Measurements from ENCODE around the gene DEPDC1B.
"Not testable (repeated sequence)": the region's sequence is repeated elsewhere in the genome, so short reads cannot be mapped to it uniquely, and the experiment has no call there.

Gene DEPDC1B

GRCh38 chr5:60719329-60719728, 19.4 kb upstream of the DEPDC1B start:
- no peak overlapping the region for H3K4me3 ChIP-seq (ENCODE audit: low read depth in 1 of 2, low read length in 2 of 2)
- H3K36me3 ChIP-seq (ENCODE audit: control insufficient read depth in 1 of 2, insufficient read depth in 2 of 2, low read length in 2 of 2), result no peaks in the 10 kb centered on the region
- H3K27ac ChIP-seq (ENCODE audit: low read length), result no peak overlapping the region
- no peaks in the 10 kb centered on the region for H3K9me3 ChIP-seq (ENCODE audit: control insufficient read depth in 1 of 2, low read length in 2 of 2)
- H3K27me3 ChIP-seq (ENCODE audit: low read depth, low read length), result no peaks in the 10 kb centered on the region
- H3K4me1 ChIP-seq (ENCODE audit: control insufficient read depth in 1 of 2, insufficient read depth in 2 of 2, low read length in 2 of 2), result no peaks in the 10 kb centered on the region

- Histone ChIP-seq H3K36me3 (ENCODE audit: control insufficient read depth in 1 of 2, insufficient read depth in 2 of 2, low read length in 2 of 2) (no peaks in the 10 kb centered on the region), H3K27ac (ENCODE audit: low read length) (no peak overlapping the region), H3K4me3 (ENCODE audit: low read depth in 1 of 2, low read length in 2 of 2) (no peak overlapping the region), H3K9me3 (ENCODE audit: control insufficient read depth in 1 of 2, low read length in 2 of 2) (no peaks in the 10 kb centered on the region), H3K27me3 (ENCODE audit: low read depth, low read length) (no peaks in the 10 kb centered on the region), H3K4me1 (ENCODE audit: control insufficient read depth in 1 of 2, insufficient read depth in 2 of 2, low read length in 2 of 2) (no peaks in the 10 kb centered on the region)
These were observed 18.4 kb upstream of the DEPDC1B start for GRCh38 chr5:60718166-60718892.

DNA sequence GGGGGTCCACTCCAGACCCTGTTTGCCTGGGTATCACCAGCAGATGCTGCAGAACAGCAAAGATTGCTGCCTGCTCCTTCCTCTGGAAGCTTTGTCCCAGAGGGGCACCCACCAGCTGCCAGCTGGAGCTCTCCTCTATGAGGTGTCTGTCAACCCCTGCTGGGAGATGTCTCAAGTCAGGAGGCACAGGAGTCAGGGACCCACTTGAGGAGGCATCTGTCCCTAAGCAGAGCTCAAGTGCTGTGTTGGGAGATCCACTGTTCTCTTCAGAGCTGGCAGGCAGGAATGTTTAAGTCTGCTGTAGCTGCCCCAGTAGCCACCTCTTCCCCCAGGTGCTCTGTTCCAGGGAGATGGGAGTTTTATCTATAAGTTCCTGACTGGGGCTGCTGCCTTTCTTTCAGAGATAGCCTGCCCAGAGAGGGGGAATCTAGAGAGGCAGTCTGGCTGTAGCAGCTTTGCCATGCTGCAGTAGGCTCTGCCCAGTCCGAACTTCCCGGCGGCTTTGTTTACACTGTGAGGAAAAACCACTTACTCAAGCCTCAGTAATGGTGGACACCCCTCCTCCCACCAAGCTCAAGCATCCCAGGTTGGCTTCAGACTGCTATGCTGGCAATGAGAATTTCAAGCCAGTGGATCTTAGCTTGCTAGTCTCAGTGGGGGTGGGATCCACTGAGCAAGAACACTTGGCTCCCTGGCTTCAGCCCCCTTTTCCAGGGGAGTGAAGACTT, 15.4 kb upstream of the DEPDC1B start:
- H3K36me3 ChIP-seq (ENCODE audit: control insufficient read depth in 1 of 2, insufficient read depth in 2 of 2, low read length in 2 of 2); H3K27ac ChIP-seq (ENCODE audit: low read length); H3K4me3 ChIP-seq (ENCODE audit: low read depth in 1 of 2, low read length in 2 of 2); H3K4me1 ChIP-seq (ENCODE audit: control insufficient read depth in 1 of 2, insufficient read depth in 2 of 2, low read length in 2 of 2); H3K27me3 ChIP-seq (ENCODE audit: low read depth, low read length); H3K9me3 ChIP-seq (ENCODE audit: control insufficient read depth in 1 of 2, low read length in 2 of 2): not testable (repeated sequence)

DNA sequence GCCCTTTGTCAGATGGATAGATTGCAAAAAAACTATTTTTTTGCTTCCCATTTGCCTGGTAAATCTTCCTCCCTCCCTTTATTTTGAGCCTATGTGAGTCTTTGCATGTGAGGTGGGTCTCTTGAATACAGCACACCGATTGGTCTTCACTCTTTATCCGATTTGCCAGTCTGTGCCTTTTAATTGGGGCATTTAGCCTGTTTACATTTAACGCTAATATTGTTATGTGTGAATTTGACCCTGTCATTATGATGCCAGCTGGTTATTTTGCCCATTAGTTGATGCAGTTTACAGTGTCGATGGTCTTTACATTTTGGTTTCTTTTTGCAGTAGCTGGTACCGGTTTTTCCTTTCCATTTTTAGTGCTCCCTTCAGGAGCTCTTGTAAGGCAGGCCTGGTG, 13.0 kb upstream of the DEPDC1B start:
- no peaks in the 10 kb centered on the region for H3K4me1 ChIP-seq (ENCODE audit: control insufficient read depth in 1 of 2, insufficient read depth in 2 of 2, low read length in 2 of 2)
- H3K27me3 ChIP-seq (ENCODE audit: low read depth, low read length), result no peaks in the 10 kb centered on the region
- no peaks in the 10 kb centered on the region for H3K36me3 ChIP-seq (ENCODE audit: control insufficient read depth in 1 of 2, insufficient read depth in 2 of 2, low read length in 2 of 2)
- H3K9me3 ChIP-seq (ENCODE audit: control insufficient read depth in 1 of 2, low read length in 2 of 2), result no peaks in the 10 kb centered on the region
- H3K27ac ChIP-seq (ENCODE audit: low read length), result no peak overlapping the region
- no peak overlapping the region for H3K4me3 ChIP-seq (ENCODE audit: low read depth in 1 of 2, low read length in 2 of 2)

DNA sequence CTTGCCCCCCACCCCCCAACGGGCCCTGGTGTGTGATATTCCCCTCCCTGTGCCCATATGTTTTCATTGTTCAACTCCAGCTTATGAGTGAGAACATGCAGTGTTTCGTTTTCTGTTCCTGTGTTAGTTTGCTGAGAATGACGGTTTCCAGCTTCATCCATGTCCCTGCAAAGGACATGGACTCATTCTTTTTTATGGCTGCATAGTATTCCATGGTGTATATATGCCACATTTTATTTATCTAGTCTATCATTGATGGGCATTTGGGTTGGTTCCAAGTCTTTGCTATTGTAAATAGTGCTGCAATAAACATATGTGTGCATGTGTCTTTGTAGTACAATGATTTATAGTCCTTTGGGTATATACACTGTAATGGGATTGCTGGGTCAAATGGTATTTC, 11.9 kb upstream of the DEPDC1B start:
- H3K27ac ChIP-seq (ENCODE audit: low read length); H3K36me3 ChIP-seq (ENCODE audit: control insufficient read depth in 1 of 2, insufficient read depth in 2 of 2, low read length in 2 of 2); H3K27me3 ChIP-seq (ENCODE audit: low read depth, low read length); H3K9me3 ChIP-seq (ENCODE audit: control insufficient read depth in 1 of 2, low read length in 2 of 2); H3K4me1 ChIP-seq (ENCODE audit: control insufficient read depth in 1 of 2, insufficient read depth in 2 of 2, low read length in 2 of 2); H3K4me3 ChIP-seq (ENCODE audit: low read depth in 1 of 2, low read length in 2 of 2): not testable (repeated sequence)

- no peaks in the 10 kb centered on the region for H3K9me3 ChIP-seq (ENCODE audit: control insufficient read depth in 1 of 2, low read length in 2 of 2)
- H3K27ac ChIP-seq (ENCODE audit: low read length), result no peak overlapping the region
- no peak overlapping the region for H3K4me3 ChIP-seq (ENCODE audit: low read depth in 1 of 2, low read length in 2 of 2)
- no peaks in the 10 kb centered on the region for H3K4me1 ChIP-seq (ENCODE audit: control insufficient read depth in 1 of 2, insufficient read depth in 2 of 2, low read length in 2 of 2)
- no peaks in the 10 kb centered on the region for H3K27me3 ChIP-seq (ENCODE audit: low read depth, low read length)
- no peaks in the 10 kb centered on the region for H3K36me3 ChIP-seq (ENCODE audit: control insufficient read depth in 1 of 2, insufficient read depth in 2 of 2, low read length in 2 of 2)
These were observed 10.4 kb upstream of the DEPDC1B start for GRCh38 chr5:60710362-60710761.

GRCh38 chr5:60705144-60705543, 5.2 kb upstream of the DEPDC1B start:
- Histone ChIP-seq H3K27me3 (ENCODE audit: low read depth, low read length) (no peaks in the 10 kb centered on the region), H3K4me3 (ENCODE audit: low read depth in 1 of 2, low read length in 2 of 2) (no peak overlapping the region), H3K36me3 (ENCODE audit: control insufficient read depth in 1 of 2, insufficient read depth in 2 of 2, low read length in 2 of 2) (no peaks in the 10 kb centered on the region), H3K4me1 (ENCODE audit: control insufficient read depth in 1 of 2, insufficient read depth in 2 of 2, low read length in 2 of 2) (peaks cover 5% of the 10 kb centered on the region in 2 donors), H3K27ac (ENCODE audit: low read length) (no peak overlapping the region), H3K9me3 (ENCODE audit: control insufficient read depth in 1 of 2, low read length in 2 of 2) (no peaks in the 10 kb centered on the region)

DNA sequence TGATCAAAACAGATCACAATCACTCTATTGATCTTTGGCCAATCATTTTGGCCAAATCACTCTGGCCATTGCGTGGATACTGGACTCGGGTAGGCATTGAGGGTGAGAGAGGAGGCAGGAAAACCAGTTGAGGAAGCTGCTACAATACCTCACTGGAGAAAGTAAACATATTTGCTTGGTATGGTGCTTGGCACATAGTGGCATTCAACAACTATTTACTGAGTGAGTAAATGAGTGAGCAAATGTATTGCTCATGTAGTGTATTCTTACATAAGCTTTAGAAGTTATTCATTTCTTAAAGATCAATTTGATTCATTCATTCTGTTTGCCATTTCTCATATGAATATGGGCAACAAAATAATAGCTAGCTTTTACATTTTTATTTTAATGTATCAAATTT, 4.0 kb upstream of the DEPDC1B start:
- Histone ChIP-seq H3K4me3 (ENCODE audit: low read depth in 1 of 2, low read length in 2 of 2) (no peak overlapping the region), H3K36me3 (ENCODE audit: control insufficient read depth in 1 of 2, insufficient read depth in 2 of 2, low read length in 2 of 2) (no peaks in the 10 kb centered on the region), H3K9me3 (ENCODE audit: control insufficient read depth in 1 of 2, low read length in 2 of 2) (no peaks in the 10 kb centered on the region), H3K27me3 (ENCODE audit: low read depth, low read length) (no peaks in the 10 kb centered on the region), H3K27ac (ENCODE audit: low read length) (no peak overlapping the region), H3K4me1 (ENCODE audit: control insufficient read depth in 1 of 2, insufficient read depth in 2 of 2, low read length in 2 of 2) (peaks cover 5% of the 10 kb centered on the region in 2 donors)

DNA sequence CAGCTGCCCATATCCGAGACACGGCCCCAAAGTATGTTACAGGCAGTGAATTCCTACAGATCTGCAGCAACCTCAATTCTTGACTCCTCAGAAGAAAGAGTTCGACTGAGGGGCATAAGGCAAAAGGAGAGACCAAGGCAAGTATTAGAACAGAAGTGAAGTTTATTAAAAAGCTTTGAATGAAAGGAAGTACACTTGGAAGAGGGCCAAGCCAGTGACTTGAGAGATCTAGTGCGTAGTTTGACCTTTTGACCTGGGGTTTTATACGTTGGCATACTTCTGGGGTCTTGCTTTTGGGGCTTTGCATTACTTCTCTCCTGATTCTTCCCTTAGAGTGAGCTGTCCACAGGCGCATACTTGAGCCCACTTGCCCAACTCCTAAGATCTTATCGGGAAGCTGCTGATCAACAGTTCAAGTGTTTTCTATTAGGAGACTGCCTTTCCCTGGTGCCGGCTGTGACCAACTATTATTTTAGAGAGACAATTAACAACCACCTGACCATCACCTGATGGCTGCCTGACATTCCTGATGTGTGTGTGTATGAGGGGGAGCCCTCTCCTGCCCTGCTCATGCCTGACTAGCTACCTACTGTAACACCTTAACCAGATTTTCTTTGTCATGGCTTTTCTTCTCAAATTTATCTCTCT, 1.5 kb upstream of the DEPDC1B start:
- Histone ChIP-seq H3K9me3 (ENCODE audit: control insufficient read depth in 1 of 2, low read length in 2 of 2) (no peaks in the 10 kb centered on the region), H3K4me1 (ENCODE audit: control insufficient read depth in 1 of 2, insufficient read depth in 2 of 2, low read length in 2 of 2) (peaks cover 5% of the 10 kb centered on the region in 2 donors), H3K36me3 (ENCODE audit: control insufficient read depth in 1 of 2, insufficient read depth in 2 of 2, low read length in 2 of 2) (no peaks in the 10 kb centered on the region), H3K4me3 (ENCODE audit: low read depth in 1 of 2, low read length in 2 of 2) (no peak overlapping the region), H3K27me3 (ENCODE audit: low read depth, low read length) (no peaks in the 10 kb centered on the region), H3K27ac (ENCODE audit: low read length) (no peak overlapping the region)

GRCh38 chr5:60700416-60700757, 421 bp upstream of the DEPDC1B start:
- Histone ChIP-seq H3K4me1 (ENCODE audit: control insufficient read depth in 1 of 2, insufficient read depth in 2 of 2, low read length in 2 of 2) (peaks cover 5% of the 10 kb centered on the region in 2 donors), H3K9me3 (ENCODE audit: control insufficient read depth in 1 of 2, low read length in 2 of 2) (no peaks in the 10 kb centered on the region), H3K27ac (ENCODE audit: low read length) (peak overlapping the region; percentile 64), H3K27me3 (ENCODE audit: low read depth, low read length) (no peaks in the 10 kb centered on the region), H3K4me3 (ENCODE audit: low read depth in 1 of 2, low read length in 2 of 2) (peak overlapping the region; percentile 88 to 91), H3K36me3 (ENCODE audit: control insufficient read depth in 1 of 2, insufficient read depth in 2 of 2, low read length in 2 of 2) (no peaks in the 10 kb centered on the region)

- Histone ChIP-seq H3K4me1 (ENCODE audit: control insufficient read depth in 1 of 2, insufficient read depth in 2 of 2, low read length in 2 of 2) (peaks cover 5% of the 10 kb centered on the region in 2 donors), H3K27me3 (ENCODE audit: low read depth, low read length) (no peaks in the 10 kb centered on the region), H3K36me3 (ENCODE audit: control insufficient read depth in 1 of 2, insufficient read depth in 2 of 2, low read length in 2 of 2) (no peaks in the 10 kb centered on the region), H3K9me3 (ENCODE audit: control insufficient read depth in 1 of 2, low read length in 2 of 2) (no peaks in the 10 kb centered on the region), H3K27ac (ENCODE audit: low read length) (peak overlapping the region; percentile 41), H3K4me3 (ENCODE audit: low read depth in 1 of 2, low read length in 2 of 2) (peak overlapping the region; percentile 88 to 91)
These were observed 718 bp downstream of the DEPDC1B start for GRCh38 chr5:60699288-60699608.

All from muscle layer of duodenum (tissue), 2 donors.